Epithelial cell of proximal tubule (primary cell): ENCODE results near the gene PRPF38B. TPM values are rescaled to one million over a fixed set of nuclear protein-coding genes. Genes with fewer than 3 reads are reported as not detected.

Experiments
- DNase-seq: peaks from one replicate; pipeline ENCODE4 v3.0.0-alpha.2; 2011; ENCODE audit warnings: low read depth
- H3K4me3 ChIP-seq: 2 replicates; pipeline ENCODE4 v1.5.1; 2011; ENCODE audit warnings: low read depth, mild to moderate bottlenecking, low read length
- total RNA-seq: library from RNA; depleted of rRNA; stranded (reverse); fragments of >200 nt; gene quantifications from 2 replicates; pipeline ENCODE4 v1.2.3, GENCODE V29; 2015
- TF ChIP-seq, protein P1 (sequence below): conservative IDR thresholded peaks from 2 replicates; pipeline ENCODE4 v1.5.1; 2012; ENCODE audit warnings: low read depth, mild to moderate bottlenecking, low read length

Gene PRPF38B
- total RNA-seq, 1 donor from 2014 or later = 11.2 TPM

DNA sequence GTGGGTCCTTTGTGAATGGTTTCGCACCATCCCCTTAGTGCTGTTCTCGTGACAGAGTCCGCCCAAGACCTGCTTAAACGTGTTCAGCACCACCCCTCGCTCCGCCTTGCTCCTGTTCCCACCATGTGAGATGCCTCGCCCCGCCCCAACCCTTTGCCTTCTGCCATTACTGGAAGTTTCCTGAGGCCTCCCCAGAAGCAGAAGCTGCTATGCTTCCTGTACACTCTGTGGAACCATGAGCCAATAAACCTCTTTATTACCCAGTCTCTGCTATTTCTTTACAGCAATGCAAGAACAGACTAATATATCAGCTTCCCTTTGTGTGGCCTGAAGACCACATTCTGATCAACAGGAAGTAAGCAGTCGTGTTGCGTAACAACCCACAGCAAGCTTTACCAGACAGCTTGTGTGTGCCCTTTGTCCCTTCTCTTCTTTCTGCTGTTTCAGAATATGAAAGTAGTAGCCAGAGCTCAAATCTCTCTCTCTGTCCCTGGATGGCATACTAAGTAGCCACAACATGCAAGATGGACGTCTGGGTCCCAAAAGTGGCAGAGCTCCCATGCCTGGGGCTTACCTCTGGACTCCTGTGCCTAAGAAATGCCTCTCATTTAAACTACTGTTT, 45.4 kb upstream of the PRPF38B start:
- H3K4me3 ChIP-seq = no peak overlapping the region
- peak; percentile 47 for DNase-seq
- TF ChIP-seq, protein P1, sequence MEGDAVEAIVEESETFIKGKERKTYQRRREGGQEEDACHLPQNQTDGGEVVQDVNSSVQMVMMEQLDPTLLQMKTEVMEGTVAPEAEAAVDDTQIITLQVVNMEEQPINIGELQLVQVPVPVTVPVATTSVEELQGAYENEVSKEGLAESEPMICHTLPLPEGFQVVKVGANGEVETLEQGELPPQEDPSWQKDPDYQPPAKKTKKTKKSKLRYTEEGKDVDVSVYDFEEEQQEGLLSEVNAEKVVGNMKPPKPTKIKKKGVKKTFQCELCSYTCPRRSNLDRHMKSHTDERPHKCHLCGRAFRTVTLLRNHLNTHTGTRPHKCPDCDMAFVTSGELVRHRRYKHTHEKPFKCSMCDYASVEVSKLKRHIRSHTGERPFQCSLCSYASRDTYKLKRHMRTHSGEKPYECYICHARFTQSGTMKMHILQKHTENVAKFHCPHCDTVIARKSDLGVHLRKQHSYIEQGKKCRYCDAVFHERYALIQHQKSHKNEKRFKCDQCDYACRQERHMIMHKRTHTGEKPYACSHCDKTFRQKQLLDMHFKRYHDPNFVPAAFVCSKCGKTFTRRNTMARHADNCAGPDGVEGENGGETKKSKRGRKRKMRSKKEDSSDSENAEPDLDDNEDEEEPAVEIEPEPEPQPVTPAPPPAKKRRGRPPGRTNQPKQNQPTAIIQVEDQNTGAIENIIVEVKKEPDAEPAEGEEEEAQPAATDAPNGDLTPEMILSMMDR = no peak

DNA sequence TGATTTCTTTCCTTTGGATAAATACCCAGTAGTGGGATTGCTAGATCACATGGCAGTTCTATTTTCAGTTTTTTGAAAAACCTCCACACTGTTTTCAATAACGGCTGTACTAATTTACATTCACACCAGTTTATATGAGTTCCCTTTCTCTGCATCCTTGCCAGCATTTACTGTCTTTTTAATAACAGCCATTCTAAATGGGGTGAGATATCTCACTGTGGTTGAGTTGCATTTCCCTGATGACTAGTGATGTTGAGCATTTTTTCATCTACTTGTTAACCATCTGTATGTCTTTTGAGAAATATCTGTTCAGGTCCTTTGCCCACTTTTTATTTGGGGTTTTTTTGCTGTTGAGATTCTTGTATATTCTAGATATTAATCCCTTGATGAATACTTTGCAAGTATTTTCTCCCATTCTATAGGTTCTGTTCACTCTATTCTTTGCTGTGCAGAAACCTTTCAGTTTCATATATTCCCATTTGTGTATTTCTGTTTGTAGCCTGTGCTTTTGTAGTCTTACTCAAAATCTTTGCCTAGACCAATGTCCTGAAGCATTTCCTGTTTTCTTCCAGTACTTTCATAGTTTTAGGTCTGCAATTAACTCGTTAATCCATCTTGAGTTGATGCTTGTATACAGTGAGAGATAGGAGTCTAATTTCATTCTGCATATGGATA, 38.5 kb upstream of the PRPF38B start:
- no peak overlapping the region for H3K4me3 ChIP-seq
- TF ChIP-seq, protein P1 = no peak
- DNase-seq = no peak

DNA sequence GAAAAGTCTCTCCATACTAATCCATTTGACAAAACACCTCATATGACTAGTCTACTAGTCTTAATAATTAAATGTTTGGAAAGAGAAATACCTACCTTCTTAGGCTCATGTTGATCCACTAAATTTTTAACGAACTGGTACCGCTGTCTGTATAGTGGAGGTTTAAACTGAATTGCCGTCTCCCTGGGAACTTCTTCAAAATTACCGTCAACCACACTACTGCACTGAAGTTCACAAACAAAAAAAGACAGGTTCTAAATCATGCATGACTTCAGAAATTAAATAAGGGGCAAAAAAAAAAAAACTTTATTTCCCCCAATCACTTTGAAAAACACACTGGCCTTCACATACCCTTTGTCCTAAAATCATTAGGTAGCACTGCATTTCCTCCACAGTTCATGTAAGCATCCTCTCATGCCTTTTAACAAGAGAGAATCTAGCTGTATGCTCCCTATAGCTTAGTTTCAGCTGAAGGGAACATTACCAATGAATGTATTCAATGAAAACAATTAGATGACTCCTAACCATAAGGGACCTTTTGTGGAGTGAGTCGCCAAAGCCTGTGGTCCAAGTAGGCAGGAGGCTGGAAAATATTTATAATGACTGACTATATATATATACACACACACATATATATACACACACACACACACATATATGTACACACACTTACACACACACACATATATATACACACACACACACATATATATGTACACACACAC, 34.6 kb upstream of the PRPF38B start:
- DNase-seq = no peak
- no peak overlapping the region for H3K4me3 ChIP-seq
- TF ChIP-seq, protein P1 = no peak

GRCh38 chr1:108661030-108661609, 31.0 kb upstream of the PRPF38B start, which contains the start of gene HENMT1:
TSS of gene HENMT1 (minus strand) at chr1:108661093. CDS start at chr1:108659884, 1,209 bp downstream.
- peak within 1 kb of the TSS; percentile 59 for H3K4me3 ChIP-seq
- TF ChIP-seq, protein P1 = no peak
- no peak for DNase-seq

DNA sequence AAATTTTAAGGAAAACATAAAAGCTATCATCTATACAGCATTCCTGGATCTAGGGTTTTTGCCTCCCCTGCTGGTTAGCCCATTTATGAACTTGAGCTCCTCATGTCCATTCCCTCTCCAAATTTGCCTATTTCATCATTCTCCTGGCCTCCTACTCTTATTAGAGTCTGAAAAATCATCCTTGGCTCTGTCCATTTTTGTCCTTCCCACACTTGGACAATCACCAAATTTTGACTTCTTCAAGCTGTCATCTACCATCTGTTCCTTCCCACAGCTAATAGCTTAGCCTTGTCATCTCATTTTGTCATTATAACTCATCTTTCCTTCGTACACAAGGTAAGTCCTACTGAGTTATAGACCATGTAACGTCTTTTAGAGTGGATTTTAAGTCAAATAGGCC, 29.0 kb upstream of the PRPF38B start:
- DNase-seq = no peak
- H3K4me3 ChIP-seq = no peak overlapping the region
- TF ChIP-seq, protein P1 = no peak

DNA sequence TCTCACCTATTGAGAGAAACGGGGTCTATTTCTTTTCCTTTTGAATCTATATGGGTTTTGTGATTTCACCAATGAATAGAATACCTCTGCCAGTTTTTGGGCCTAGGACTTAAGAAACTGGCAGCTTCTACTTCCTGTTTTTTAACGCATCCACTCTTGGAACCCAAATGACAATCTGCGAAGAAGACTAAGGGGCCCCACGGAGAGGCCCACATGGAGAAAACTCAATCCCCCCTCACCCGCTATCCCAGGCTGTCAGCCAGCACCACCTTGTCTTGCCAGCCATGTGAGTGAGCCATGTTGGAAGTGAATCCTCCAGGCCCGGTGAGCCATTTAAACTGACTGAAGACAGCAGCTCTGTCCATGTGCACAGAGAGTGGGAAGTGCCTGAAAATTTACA, 27.6 kb upstream of the PRPF38B start:
- DNase-seq = no peak
- H3K4me3 ChIP-seq = no peak overlapping the region
- TF ChIP-seq, protein P1 = no peak
